Kidney (tissue), 14 donors: ENCODE data around the gene IL1F10. TPM values are rescaled to one million over a fixed set of nuclear protein-coding genes. Genes with fewer than 3 reads are reported as not detected.

Experiments
- DNase-seq, 5 donors: peaks; one replicate each; pipeline ENCODE4 v3.0.0-alpha.2; 2013 to 2020
- FAIRE-seq: peaks from 2 replicates; lab custom pipeline; 2012; peaks lifted over from hg19 to GRCh38; lab: Jason Lieb, UNC
- H3K27ac ChIP-seq, 2 donors: one replicate each; pipeline ENCODE4 v1.7.0; 2013; ENCODE audit warnings: low read depth in 2 of 2, low read length in 2 of 2, inconsistent platforms in 1 of 2
- H3K27me3 ChIP-seq: one replicate; pipeline ENCODE4 v1.7.1; 2013; ENCODE audit warnings: low read length, inconsistent platforms; ENCODE audit not compliant: control insufficient read depth, insufficient read depth
- H3K36me3 ChIP-seq, 3 donors: one replicate each; pipeline versions ENCODE4 v1.7.0 to v1.7.1; 2013; ENCODE audit warnings: low read length in 3 of 3, control low read depth in 1 of 3, inconsistent platforms in 1 of 3; ENCODE audit not compliant: insufficient read depth in 3 of 3, control insufficient read depth in 2 of 3
- H3K4me1 ChIP-seq, 3 donors: one replicate each; pipeline versions ENCODE4 v1.7.0 to v1.7.1; 2013; ENCODE audit warnings: low read length in 3 of 3, inconsistent platforms in 1 of 3, low read depth in 1 of 3; ENCODE audit not compliant: control insufficient read depth in 2 of 3, insufficient read depth in 2 of 3
- H3K4me3 ChIP-seq, 3 donors: one replicate each; pipeline versions ENCODE4 v1.7.0 to v1.8.1; 2013; ENCODE audit warnings: low read length in 3 of 3, control low read depth in 1 of 3, inconsistent platforms in 1 of 3
- H3K9ac ChIP-seq, 3 donors: one replicate each; pipeline versions ENCODE4 v1.7.0 to v1.7.1; 2013; ENCODE audit warnings: low read length in 3 of 3, control low read depth in 1 of 3, inconsistent platforms in 1 of 3
- H3K9me3 ChIP-seq, 3 donors: one replicate each; pipeline versions ENCODE4 v1.7.0 to v1.7.1; 2013; ENCODE audit warnings: low read length in 3 of 3, control low read depth in 1 of 3, inconsistent platforms in 1 of 3; ENCODE audit not compliant: control insufficient read depth in 2 of 3, insufficient read depth in 1 of 3
- intact Hi-C: fragments of 100-400 bp; cut with DNase I; formaldehyde crosslinking; loops from one replicate; pipeline ENCODE4 v1.11.1; 2022
- polyA plus RNA-seq: library from polyadenylated mRNA; stranded (reverse); fragments of 350-450 nt; fragmentation: Illumina TruSeq; extraction: RNeasy Lipid Tissue Mini Kit (QIAGEN cat#74804); gene quantifications from one replicate; pipeline ENCODE4 v1.2.3, GENCODE V29; 2014; ENCODE audit warnings: low read depth, low replicate concordance; ENCODE audit not compliant: insufficient read depth
- total RNA-seq: library from RNA; stranded (reverse); fragmentation: NEBNext Ultra II Directional; extraction: Animal tissue kit (Norgen Biotek cat#: 25700); gene quantifications from one replicate; pipeline ENCODE4 v1.2.1, GENCODE V29; 2021
- TF ChIP-seq, protein P1 (sequence below): IDR thresholded peaks from 3 replicates; pipeline ENCODE4 v1.5.1; 2012; ENCODE audit warnings: mild to moderate bottlenecking, moderate library complexity, borderline replicate concordance; ENCODE audit not compliant: insufficient read depth; ENCODE audit errors: extremely low read depth
- donor health status: control.
- donor health status: control.
- donor health status: control.
- donor health status: control.
- donor health status: control.
- donor health status: DM: yes; HTN: yes; CAD: no.
- donor health status: Normal renal cell carcinoma (clear cell type).

The IL1F10 gene
- total and polyA plus RNA-seq, 2 donors from 2014 or later = not detected

DNA sequence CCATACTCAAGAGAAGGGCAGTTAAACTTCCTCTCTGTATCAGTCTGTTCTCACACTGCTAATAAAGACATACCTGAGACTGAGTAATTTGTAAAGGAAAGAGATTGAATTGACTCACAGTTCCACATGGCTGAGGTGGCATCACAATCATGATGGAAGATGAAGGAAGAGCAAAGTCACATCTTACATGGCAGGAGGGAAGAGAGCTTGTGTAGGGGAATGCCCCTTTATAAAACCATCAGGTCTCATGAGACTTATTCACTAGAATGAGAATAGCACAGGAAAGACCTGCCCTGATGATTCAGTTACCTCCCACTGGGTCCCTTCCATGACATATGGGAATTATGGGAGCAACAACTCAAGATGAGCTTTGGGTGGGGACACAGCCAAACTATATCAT is 13.7 kb upstream of the IL1F10 start:
- FAIRE-seq = no peak
- TF ChIP-seq, protein P1, sequence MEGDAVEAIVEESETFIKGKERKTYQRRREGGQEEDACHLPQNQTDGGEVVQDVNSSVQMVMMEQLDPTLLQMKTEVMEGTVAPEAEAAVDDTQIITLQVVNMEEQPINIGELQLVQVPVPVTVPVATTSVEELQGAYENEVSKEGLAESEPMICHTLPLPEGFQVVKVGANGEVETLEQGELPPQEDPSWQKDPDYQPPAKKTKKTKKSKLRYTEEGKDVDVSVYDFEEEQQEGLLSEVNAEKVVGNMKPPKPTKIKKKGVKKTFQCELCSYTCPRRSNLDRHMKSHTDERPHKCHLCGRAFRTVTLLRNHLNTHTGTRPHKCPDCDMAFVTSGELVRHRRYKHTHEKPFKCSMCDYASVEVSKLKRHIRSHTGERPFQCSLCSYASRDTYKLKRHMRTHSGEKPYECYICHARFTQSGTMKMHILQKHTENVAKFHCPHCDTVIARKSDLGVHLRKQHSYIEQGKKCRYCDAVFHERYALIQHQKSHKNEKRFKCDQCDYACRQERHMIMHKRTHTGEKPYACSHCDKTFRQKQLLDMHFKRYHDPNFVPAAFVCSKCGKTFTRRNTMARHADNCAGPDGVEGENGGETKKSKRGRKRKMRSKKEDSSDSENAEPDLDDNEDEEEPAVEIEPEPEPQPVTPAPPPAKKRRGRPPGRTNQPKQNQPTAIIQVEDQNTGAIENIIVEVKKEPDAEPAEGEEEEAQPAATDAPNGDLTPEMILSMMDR = no peak
- H3K36me3 ChIP-seq = no peaks in the 10 kb centered on the region
- no peaks in the 10 kb centered on the region for H3K4me1 ChIP-seq
- H3K9me3 ChIP-seq = peaks cover 0 to 5% (median 0%) of the 10 kb centered on the region in 3 donors
- no peak overlapping the region for H3K9ac ChIP-seq
- H3K27ac ChIP-seq = no peak overlapping the region
- no peaks in the 10 kb centered on the region for H3K27me3 ChIP-seq
- no peak overlapping the region for H3K4me3 ChIP-seq
- intact Hi-C loops = no loop called here
- DNase-seq = no peak

DNA sequence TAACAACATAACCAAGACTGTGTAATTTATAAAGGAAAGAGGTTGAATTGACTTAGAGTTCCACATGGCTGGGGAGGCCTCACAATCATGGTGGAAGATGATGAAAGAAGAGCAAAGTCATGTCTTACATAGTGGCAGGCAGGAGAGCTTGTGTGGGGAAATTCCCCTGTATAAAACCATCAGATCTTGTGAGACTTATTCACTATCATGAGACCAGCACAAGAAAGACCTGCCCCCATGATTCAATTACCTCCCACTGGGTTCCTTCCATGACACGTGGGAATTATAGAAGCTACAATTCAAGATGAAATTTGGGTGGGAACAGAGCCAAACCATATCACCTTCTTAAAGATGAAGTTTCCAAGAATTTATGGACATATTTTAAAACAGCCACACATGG is 11.2 kb upstream of the IL1F10 start:
- Histone ChIP-seq H3K4me1 (no peaks in the 10 kb centered on the region), H3K36me3 (no peaks in the 10 kb centered on the region), H3K9ac (no peak overlapping the region), H3K9me3 (peaks cover 0 to 5% (median 0%) of the 10 kb centered on the region in 3 donors), H3K27ac (no peak overlapping the region), H3K4me3 (no peak overlapping the region), H3K27me3 (no peaks in the 10 kb centered on the region)
- no peak for DNase-seq
- TF ChIP-seq, protein P1 = no peak
- intact Hi-C loops = no loop called here
- no peak for FAIRE-seq

DNA sequence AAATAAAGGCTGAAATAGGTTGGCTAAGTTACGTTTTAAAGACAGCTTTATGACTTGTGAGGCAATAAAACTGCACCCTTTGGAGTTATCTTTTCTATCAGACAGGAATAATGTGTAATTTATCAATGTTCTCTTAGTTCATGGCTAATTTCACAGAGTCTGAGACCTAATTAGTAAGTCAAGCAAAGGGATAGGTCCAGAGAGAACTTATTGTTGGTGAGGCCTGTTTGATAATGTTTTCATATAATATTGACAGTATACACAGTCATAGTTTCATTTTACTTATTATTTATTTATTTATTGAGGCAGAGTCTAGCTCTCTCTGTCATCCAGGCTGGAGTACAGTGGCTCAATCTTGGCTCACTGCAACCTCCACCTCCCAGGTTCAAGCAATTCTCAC is 10.7 kb upstream of the IL1F10 start:
- Histone ChIP-seq H3K36me3 (no peaks in the 10 kb centered on the region), H3K27ac (no peak overlapping the region), H3K4me1 (no peaks in the 10 kb centered on the region), H3K9me3 (peaks cover 0 to 5% (median 0%) of the 10 kb centered on the region in 3 donors), H3K4me3 (no peak overlapping the region), H3K27me3 (no peaks in the 10 kb centered on the region), H3K9ac (no peak overlapping the region)
- DNase-seq (no peak), FAIRE-seq (no peak)
- TF ChIP-seq, protein P1 = no peak
- intact Hi-C loops = no loop called here

DNA sequence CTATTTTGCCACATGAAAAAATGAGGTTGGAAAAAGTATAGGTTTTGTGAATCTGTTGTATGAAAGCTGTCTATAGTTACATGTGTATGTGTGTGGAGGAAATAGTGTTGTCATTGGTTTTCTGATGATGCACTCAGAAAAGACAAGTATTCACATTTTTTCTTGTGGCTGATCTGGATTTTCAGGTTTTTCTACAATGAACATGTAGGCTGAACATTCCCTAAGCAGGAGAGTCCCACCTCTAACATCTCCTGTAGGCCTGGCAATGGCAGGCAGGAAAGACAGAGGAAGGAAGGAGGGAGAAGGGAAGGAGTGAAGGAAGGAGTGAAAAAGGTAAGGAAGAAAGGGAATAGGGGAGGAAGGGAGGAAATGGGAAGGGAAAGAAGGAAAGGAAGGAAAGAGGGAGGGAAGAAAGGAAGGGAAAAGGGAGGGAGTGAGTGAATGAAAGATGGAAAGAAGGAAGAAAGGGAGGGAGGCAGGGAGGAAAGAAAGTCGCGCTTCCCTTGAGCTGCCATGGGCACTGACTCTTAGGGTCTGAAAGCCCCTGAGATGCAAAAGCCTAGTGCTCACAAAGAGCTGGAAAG is 9.3 kb upstream of the IL1F10 start:
- TF ChIP-seq, protein P1 = no peak
- Histone ChIP-seq H3K4me1 (no peaks in the 10 kb centered on the region), H3K36me3 (no peaks in the 10 kb centered on the region), H3K9ac (no peak overlapping the region), H3K4me3 (no peak overlapping the region), H3K27me3 (no peaks in the 10 kb centered on the region), H3K9me3 (peaks cover 0 to 5% (median 0%) of the 10 kb centered on the region in 3 donors), H3K27ac (no peak overlapping the region)
- no peak for DNase-seq
- no peak for FAIRE-seq
- intact Hi-C loops = no loop called here
